Measurements from ENCODE around the gene LSAMP. TPM values are rescaled to one million over a fixed set of nuclear protein-coding genes. Genes with fewer than 3 reads are reported as not detected.

Gene LSAMP
- total and polyA plus RNA-seq, 9 of the 15 experiments (the other 6 are each of a cell fraction or from before 2014, with no cell fraction given) = 0.09 to 0.11 TPM; not detected in 7

- TF ChIP-seq ILF3 (IDR thresholded peaks at IDR 0.05; ENCODE audit: borderline replicate concordance) (no peak), BRD9 (IDR thresholded peaks at IDR 0.05; ENCODE audit: low read depth, partially characterized antibody) (no peak), GTF2A2 (tag; IDR thresholded peaks at IDR 0.05) (no peak), ZEB2 (IDR thresholded peaks at IDR 0.05) (no peak), SUPT5H (IDR thresholded peaks at IDR 0.05) (no peak), RBM39 (optimal IDR thresholded peaks at IDR 0.05; ENCODE audit: low read depth, low read length) (no peak), HMBOX1 (IDR thresholded peaks at IDR 0.05) (no peak), HES1 (IDR thresholded peaks at IDR 0.05; ENCODE audit: low read depth) (no peak)
Measured at GRCh38 chr3:116112696-116113095, 332.6 kb downstream of the LSAMP start (continued).

- no peaks in the 10 kb centered on the region for H4K20me1 ChIP-seq (replicated peaks; ENCODE audit: control insufficient read depth, insufficient read depth, low read length)
- H3K27me3 ChIP-seq (ENCODE audit: control insufficient read depth in 2 of 2, insufficient read depth in 2 of 2, low read length in 2 of 2) = no peaks in the 10 kb centered on the region
- FAIRE-seq (no peak), DNase-seq (ENCODE audit: extremely low read depth in 1 of 4, low spot score in 3 of 4) (no peak), ATAC-seq (no peak)
- no peaks in the 10 kb centered on the region for H3K4me1 ChIP-seq (replicated peaks in 1 of 2; ENCODE audit: control insufficient read depth in 2 of 2, insufficient read depth in 2 of 2, low read length in 2 of 2)
- no peak overlapping the region for H2AFZ ChIP-seq (ENCODE audit: low read depth, low read length)
- no peaks in the 10 kb centered on the region for H3K36me3 ChIP-seq (ENCODE audit: control insufficient read depth, insufficient read depth, low read length)
- POLR2A ChIA-PET = no interaction called here
- intact Hi-C loops (cut with micrococcal nuclease) = no loop called here
- in situ Hi-C loops (cut with MboI) = no loop called here
- no peaks in the 10 kb centered on the region for H3K9me1 ChIP-seq (ENCODE audit: control insufficient read depth, insufficient read depth, low read length)
- no peak overlapping the region for H3K4me3 ChIP-seq
- no TSS peak for BruUV-seq (replicated peaks)
- CTCF ChIA-PET (ENCODE audit: low intra/inter-chr PET ratio) = no interaction called here
- no peaks in the 10 kb centered on the region for H3K79me2 ChIP-seq (ENCODE audit: control insufficient read depth, insufficient read depth, low read length)
- no peak overlapping the region for H3K9ac ChIP-seq (ENCODE audit: insufficient read depth in 1 of 2, low read depth in 2 of 2, low read length in 2 of 2)
- no peak overlapping the region for H3K4me2 ChIP-seq (ENCODE audit: insufficient read depth, low read length)
- TF ChIP-seq RUNX1 (IDR thresholded peaks at IDR 0.05; ENCODE audit: low read depth) = no peak
- TF ChIP-seq HINFP (tag; conservative IDR thresholded peaks at IDR 0.05; ENCODE audit: low read depth) = no peak
- no peak for TF ChIP-seq ELF4 (CRISPR knock-in tag; IDR thresholded peaks at IDR 0.05)
- no peak for TF ChIP-seq PCBP1 (IDR thresholded peaks at IDR 0.05; ENCODE audit: low read depth, low read length, poor library complexity, severe bottlenecking)
- TF ChIP-seq CEBPB (tag; IDR thresholded peaks at IDR 0.05) = no peak
- TF ChIP-seq U2AF2 (optimal IDR thresholded peaks at IDR 0.05; ENCODE audit: low read depth, low read length) = no peak
- H3K9me3 ChIP-seq (replicated peaks; ENCODE audit: control insufficient read depth, insufficient read depth, low read depth, low read length) = no peaks in the 10 kb centered on the region
- no peak overlapping the region for H3K27ac ChIP-seq (ENCODE audit: extremely low read depth, low read depth, low read length)
Measured at GRCh38 chr3:116111765-116112164, 333.5 kb downstream of the LSAMP start.
